ENCODE measurements around the gene SUGCT. TPM values are rescaled to one million over a fixed set of nuclear protein-coding genes. Genes with fewer than 3 reads are reported as not detected.

Gene SUGCT
- total RNA-seq (13.5 and 21.4 TPM in 2 replicates), polyA plus RNA-seq (57.8 and 101 TPM in 2 replicates)

DNA sequence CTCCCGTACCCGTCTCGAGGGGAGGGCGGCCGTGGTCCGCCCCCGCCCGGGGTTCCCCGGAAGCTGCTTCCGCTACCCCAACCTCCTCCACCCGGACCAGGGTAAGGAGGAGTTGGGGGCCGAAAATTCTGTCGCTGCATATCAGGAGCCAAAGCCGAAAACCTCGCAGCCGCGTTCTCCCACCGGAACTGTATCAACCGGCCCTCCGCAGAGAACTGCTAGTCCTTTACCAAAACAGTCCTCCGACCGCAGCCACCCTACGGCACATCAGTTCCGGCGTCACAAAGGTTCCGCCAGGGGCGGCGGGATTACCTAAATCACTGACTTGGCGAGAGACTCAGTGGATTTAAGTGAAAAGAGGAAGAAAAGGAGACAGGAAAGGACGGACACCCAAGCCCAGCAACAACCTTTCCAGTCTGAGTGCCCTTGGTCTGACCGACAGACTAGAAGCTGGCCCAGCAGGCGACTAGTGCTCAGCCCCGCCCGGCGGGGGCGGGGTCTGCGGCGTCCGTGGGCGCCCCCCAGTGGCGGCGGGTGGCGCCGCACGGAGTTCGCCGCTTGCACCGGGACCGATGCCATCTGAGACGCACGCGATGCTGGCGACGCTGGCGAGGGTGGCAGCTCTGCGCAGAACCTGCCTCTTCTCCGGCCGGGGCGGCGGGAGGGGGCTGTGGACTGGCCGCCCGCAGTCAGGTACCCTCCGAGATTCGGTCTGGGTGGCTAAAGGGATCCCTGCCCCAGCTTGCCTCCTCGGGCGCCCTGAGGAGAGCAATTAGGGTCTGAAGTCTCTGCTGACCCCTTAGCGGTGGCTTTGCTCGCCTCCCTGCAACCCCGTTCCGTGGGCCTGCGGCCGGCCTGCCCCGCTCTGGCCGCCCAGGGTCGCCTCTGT is at the start of gene SUGCT, which contains the start of gene MPLKIP:
Gene SUGCT (plus strand): TSS at position 578 of the 889 bp plus-strand sequence.
Gene MPLKIP (minus strand): TSS at position 195 of the 889 bp plus-strand sequence. CDS start 55 bp downstream, at position 140.
- no peaks in the 10 kb centered on the region for H3K27me3 ChIP-seq
- peak within 1 kb of the TSS; percentile 97 for H3K4me3 ChIP-seq
- DNase-seq (ENCODE audit: low read depth in 1 of 2, low spot score in 1 of 2) = peak; percentile 89 to 92
- no peaks in the 10 kb centered on the region for H3K36me3 ChIP-seq
- H3K27ac ChIP-seq = peak within 1 kb of the TSS; percentile 97
- no peaks in the 10 kb centered on the region for H3K9me3 ChIP-seq (ENCODE audit: low read depth)
- TF ChIP-seq, protein P1, sequence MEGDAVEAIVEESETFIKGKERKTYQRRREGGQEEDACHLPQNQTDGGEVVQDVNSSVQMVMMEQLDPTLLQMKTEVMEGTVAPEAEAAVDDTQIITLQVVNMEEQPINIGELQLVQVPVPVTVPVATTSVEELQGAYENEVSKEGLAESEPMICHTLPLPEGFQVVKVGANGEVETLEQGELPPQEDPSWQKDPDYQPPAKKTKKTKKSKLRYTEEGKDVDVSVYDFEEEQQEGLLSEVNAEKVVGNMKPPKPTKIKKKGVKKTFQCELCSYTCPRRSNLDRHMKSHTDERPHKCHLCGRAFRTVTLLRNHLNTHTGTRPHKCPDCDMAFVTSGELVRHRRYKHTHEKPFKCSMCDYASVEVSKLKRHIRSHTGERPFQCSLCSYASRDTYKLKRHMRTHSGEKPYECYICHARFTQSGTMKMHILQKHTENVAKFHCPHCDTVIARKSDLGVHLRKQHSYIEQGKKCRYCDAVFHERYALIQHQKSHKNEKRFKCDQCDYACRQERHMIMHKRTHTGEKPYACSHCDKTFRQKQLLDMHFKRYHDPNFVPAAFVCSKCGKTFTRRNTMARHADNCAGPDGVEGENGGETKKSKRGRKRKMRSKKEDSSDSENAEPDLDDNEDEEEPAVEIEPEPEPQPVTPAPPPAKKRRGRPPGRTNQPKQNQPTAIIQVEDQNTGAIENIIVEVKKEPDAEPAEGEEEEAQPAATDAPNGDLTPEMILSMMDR (IDR thresholded peaks at IDR 0.05; ENCODE audit: low read depth, low read length) = peak; percentile 96
- H3K4me1 ChIP-seq (ENCODE audit: low read depth) = peaks cover 11% of the 10 kb centered on the region

DNA sequence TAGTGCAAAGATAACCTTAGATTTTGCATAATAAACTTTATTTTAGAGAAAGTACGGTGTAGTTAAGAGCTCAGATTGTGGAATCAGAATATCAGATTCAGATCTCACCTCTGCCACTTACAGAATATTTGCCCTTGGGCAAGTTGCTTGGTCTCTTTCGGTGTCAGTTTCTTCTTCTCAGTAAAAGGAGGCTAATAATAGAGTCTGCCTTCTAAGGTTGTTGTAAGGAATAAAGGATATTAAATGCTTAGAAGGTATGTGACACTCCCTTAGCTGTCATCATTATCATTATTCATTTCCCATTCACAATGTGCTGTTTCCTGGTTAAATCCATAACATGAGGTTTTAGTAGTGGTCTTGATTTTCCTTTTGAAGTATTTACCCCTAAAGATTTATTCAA is 42.6 kb upstream of the SUGCT start:
- DNase-seq (ENCODE audit: low read depth in 1 of 2, low spot score in 1 of 2) = no peak
- peaks cover 12% of the 10 kb centered on the region for H3K4me1 ChIP-seq (ENCODE audit: low read depth)
- no peak overlapping the region for H3K4me3 ChIP-seq
- H3K27me3 ChIP-seq = no peaks in the 10 kb centered on the region
- peaks cover 40% of the 10 kb centered on the region for H3K36me3 ChIP-seq
- peak overlapping the region; percentile 42 for H3K27ac ChIP-seq
- TF ChIP-seq, protein P1 (IDR thresholded peaks at IDR 0.05; ENCODE audit: low read depth, low read length) = no peak
- H3K9me3 ChIP-seq (ENCODE audit: low read depth) = no peaks in the 10 kb centered on the region

DNA sequence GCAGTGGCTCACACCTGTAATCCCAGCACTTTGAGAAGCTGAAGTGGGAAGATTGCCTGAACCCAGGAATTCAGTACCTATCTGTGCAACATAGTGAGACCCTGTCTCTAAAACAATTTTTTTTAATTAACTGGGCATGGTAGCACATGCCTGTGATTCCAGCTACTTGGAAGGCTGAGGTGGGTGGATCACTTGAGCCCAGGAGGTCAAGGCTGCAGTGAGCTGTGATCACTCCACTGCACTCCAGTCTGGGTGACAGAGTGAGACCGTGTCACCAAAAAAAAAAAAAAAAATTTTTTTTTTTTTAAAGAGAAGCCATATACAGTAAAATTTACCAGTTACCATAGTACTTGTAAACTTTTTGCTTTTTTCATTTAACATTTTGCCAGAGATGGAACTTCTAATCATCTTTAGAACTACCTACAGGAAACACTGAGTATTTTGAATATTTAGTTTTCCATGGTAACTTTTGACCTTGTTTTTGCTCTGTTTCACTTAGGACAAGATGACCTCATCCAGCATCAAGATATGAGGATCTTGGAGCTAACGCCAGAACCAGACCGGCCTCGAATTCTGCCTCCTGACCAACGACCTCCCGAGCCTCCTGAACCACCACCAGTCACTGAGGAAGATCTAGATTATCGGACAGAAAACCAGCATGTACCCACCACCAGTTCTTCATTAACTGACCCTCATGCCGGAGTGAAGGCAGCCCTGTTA is 41.0 kb upstream of the SUGCT start:
- Histone ChIP-seq H3K36me3 (peaks cover 31% of the 10 kb centered on the region), H3K9me3 (ENCODE audit: low read depth) (no peaks in the 10 kb centered on the region), H3K4me1 (ENCODE audit: low read depth) (peaks cover 12% of the 10 kb centered on the region), H3K27me3 (no peaks in the 10 kb centered on the region), H3K4me3 (no peak overlapping the region), H3K27ac (peak overlapping the region; percentile 42)
- TF ChIP-seq, protein P1 (IDR thresholded peaks at IDR 0.05; ENCODE audit: low read depth, low read length) = no peak
- no peak for DNase-seq (ENCODE audit: low read depth in 1 of 2, low spot score in 1 of 2)

DNA sequence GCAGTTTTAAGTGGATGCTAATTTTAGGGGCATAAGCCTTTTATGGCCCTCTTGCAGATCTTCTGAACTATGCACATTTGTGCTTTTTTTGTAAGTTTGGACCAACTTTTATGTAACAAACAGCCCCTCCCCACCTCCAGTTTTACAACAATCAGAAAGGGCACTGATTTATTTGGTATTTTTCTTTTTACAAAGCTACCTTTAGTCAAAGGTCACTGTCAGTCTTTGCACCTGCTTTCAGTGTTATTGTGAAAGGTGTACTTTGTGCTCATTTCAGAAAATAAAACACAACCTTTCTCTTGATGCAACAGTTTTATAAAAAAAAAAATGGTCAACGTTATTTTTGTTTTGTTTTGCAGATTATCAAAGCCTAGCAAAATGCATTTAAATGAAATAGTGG is 39.6 kb upstream of the SUGCT start:
- peaks cover 31% of the 10 kb centered on the region for H3K36me3 ChIP-seq
- no peak overlapping the region for H3K27ac ChIP-seq
- no peaks in the 10 kb centered on the region for H3K9me3 ChIP-seq (ENCODE audit: low read depth)
- TF ChIP-seq, protein P1 (IDR thresholded peaks at IDR 0.05; ENCODE audit: low read depth, low read length) = no peak
- peaks cover 12% of the 10 kb centered on the region for H3K4me1 ChIP-seq (ENCODE audit: low read depth)
- no peaks in the 10 kb centered on the region for H3K27me3 ChIP-seq
- no peak for DNase-seq (ENCODE audit: low read depth in 1 of 2, low spot score in 1 of 2)
- no peak overlapping the region for H3K4me3 ChIP-seq

DNA sequence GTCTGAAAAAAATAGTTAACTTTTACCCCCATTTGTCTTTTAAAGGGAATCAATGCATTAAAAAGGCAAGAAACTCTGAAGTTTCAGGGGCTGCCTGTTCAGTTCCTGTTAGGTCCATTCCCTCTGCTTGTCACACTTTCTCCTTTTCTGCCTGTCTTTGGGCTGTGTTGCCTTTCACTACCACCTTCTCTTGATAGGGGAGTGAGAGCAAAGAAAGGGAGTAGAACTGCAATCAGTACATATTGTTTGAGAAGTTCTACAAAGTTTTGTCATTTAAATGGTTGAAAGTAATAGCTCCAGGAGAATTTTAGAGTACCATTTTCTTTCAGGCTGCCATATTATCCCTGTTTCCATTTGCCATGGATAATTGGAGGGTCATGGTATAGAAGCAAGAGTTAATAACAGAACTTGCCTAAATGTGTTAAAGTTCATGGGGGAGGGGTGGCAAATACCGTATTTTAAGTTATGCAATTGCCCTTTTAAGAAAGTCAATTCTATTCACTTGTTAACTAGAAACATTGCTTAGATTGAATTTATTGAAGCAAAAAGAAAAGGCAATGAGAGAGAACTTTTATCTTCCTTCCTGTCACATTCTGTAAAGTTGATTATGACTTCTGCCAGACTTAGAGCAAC is 39.0 kb upstream of the SUGCT start:
- TF ChIP-seq, protein P1 (IDR thresholded peaks at IDR 0.05; ENCODE audit: low read depth, low read length) = no peak
- no peak for DNase-seq (ENCODE audit: low read depth in 1 of 2, low spot score in 1 of 2)
- Histone ChIP-seq H3K27ac (peak overlapping the region; percentile 27), H3K4me3 (no peak overlapping the region), H3K36me3 (peaks cover 28% of the 10 kb centered on the region), H3K9me3 (ENCODE audit: low read depth) (no peaks in the 10 kb centered on the region), H3K27me3 (no peaks in the 10 kb centered on the region), H3K4me1 (ENCODE audit: low read depth) (peaks cover 12% of the 10 kb centered on the region)

Measured in cardiac muscle cell (in vitro differentiated cells and primary cell).